Muscle layer of colon (tissue), 2 donors: ENCODE measurements around the gene NRIP1.
A peak's percentile ranks its signal among the peaks of the same experiment; 100 is the strongest.

Experiments used
- H3K27ac ChIP-seq: one replicate; pipeline ENCODE4 v1.7.0; 2013; ENCODE audit warnings: low read depth, mild to moderate bottlenecking, low read length, moderate library complexity
- H3K27me3 ChIP-seq, 2 donors: one replicate each; pipeline ENCODE4 v1.7.0; 2013; ENCODE audit warnings: low read length in 2 of 2, mild to moderate bottlenecking in 2 of 2; ENCODE audit not compliant: insufficient read depth in 2 of 2, control insufficient read depth in 1 of 2
- H3K36me3 ChIP-seq: one replicate; pipeline ENCODE4 v1.7.0; 2013; ENCODE audit warnings: mild to moderate bottlenecking, low read length; ENCODE audit not compliant: insufficient read depth
- H3K4me1 ChIP-seq: one replicate; pipeline ENCODE4 v1.7.0; 2013; ENCODE audit warnings: mild to moderate bottlenecking, low read length; ENCODE audit not compliant: insufficient read depth
- H3K4me3 ChIP-seq, 2 donors: one replicate each; pipeline ENCODE4 v1.7.0; 2013; ENCODE audit warnings: low read length in 2 of 2, low read depth in 1 of 2, mild to moderate bottlenecking in 1 of 2, moderate library complexity in 1 of 2
- H3K9ac ChIP-seq: one replicate; pipeline ENCODE4 v1.7.0; 2013; ENCODE audit warnings: low read length
- H3K9me3 ChIP-seq: one replicate; pipeline ENCODE4 v1.7.0; 2013; ENCODE audit warnings: mild to moderate bottlenecking, low read length
- donor health status: abdominal sarcoma.
- donor health status: Adenocarcinoma of cecum.

The NRIP1 gene

DNA sequence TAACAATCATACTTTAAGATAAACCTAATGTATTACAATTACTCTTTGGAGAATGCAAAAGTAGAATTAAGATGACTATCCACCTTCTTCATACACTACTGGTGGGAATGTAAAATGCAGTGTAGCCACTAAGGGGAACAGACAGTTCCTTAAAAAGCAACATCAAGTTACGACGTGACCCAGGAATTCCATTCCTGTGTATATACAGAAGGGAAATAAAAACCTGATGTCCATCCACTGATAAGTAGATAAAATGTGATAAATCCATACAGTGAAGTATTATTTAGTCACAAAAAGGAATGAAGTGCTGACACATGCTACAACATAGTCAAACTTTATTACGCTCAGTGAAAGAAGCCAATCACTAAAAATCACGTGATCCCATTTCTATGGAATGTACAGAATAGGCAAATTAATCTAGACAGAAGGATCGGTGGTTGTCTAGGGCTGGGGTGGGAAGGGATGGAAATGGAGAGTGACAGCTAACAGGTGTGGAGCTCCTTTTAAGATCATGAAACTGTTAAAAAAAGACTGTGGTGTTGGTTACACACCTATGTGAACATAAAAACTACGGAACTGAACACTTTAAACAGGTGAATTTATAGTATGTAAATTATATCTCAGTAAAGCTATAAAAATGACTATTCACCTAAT lies 42.1 kb downstream of the NRIP1 start:
- H3K9ac ChIP-seq, result no peak overlapping the region
- no peaks in the 10 kb centered on the region for H3K9me3 ChIP-seq
- no peaks in the 10 kb centered on the region for H3K27me3 ChIP-seq
- peaks cover 20% of the 10 kb centered on the region for H3K4me1 ChIP-seq
- H3K27ac ChIP-seq, result no peak overlapping the region
- H3K4me3 ChIP-seq, result no peak overlapping the region
- no peaks in the 10 kb centered on the region for H3K36me3 ChIP-seq

DNA sequence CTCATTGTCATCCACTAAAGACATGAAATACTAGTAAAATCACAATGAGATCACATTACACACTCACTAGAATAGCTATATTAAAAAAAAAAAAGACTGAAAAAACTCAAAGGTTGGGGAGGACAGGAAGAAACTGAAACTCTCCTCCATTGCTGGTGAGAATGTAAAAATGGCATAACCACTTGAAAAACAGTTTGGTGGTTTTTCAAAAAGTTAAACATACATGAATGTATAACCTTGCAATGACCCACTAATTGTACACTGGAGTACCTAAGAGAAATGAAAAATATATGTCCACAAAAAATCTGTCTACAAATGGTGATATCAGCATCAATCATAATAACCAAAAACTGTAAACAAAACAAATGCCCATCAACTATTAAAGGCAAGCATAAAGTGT lies 44.0 kb downstream of the NRIP1 start:
- Histone ChIP-seq H3K27ac (no peak overlapping the region), H3K9ac (no peak overlapping the region), H3K4me1 (peaks cover 13% of the 10 kb centered on the region), H3K4me3 (no peak overlapping the region), H3K36me3 (no peaks in the 10 kb centered on the region), H3K9me3 (no peaks in the 10 kb centered on the region), H3K27me3 (no peaks in the 10 kb centered on the region)

DNA sequence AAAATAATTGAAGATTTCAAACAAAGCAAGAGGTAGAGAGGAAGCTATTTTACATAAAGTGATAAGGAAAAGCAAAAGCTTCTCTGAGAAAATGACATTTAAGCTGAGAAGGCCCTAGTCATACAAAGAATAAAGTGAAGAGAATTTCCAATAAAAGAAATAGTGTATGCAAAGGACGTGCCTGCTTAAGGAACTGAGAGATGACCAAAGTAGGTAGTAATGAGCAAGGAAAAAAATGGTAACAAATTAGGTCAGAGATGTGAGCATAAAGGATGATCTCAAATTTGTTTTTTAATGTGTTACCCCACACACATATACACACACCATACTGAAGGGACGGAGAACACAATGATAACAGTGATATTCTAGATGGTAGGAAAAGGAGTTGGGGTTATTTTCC lies 46.4 kb downstream of the NRIP1 start:
- Histone ChIP-seq H3K4me1 (peaks cover 9% of the 10 kb centered on the region), H3K27me3 (no peaks in the 10 kb centered on the region), H3K27ac (no peak overlapping the region), H3K9me3 (no peaks in the 10 kb centered on the region), H3K9ac (no peak overlapping the region), H3K4me3 (no peak overlapping the region), H3K36me3 (no peaks in the 10 kb centered on the region)

DNA sequence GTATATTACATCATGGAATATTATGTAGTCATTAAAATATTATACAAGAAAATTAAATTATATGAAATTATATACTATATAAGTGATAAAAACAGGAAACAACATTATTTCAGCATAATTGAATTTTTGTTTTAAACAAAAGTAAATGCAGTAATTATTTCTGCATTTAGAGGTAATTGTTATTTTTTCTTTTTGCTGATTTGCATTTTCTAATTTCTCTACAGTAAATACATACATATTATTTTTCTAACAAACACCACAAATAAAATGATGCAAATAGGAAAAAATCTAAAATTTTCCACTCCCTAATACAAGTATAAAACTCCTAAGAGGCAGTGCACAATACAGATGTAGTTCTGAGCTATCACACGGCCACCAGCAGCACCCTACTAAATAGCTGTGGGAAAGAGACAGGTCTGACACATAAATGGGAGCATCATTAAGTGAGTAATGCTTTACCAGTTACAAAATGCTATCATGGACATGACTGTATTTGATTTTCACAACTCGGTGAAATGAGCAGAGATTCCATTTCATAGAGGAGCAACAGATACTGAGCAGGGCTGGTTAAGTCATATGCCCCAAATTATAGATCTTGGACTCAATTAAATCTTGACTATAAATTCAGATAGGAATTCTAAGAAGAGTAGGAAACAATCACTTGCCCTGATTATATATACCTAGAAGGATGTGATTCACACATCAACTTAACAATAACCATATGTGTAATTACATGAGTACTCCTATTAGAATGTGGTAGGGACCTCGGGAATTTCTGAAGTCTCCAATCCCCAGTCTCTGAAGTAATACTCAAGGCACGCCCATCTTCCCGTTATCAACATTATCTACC lies 49.0 kb downstream of the NRIP1 start:
- H3K27me3 ChIP-seq, result no peaks in the 10 kb centered on the region
- no peaks in the 10 kb centered on the region for H3K9me3 ChIP-seq
- peaks cover 7% of the 10 kb centered on the region for H3K4me1 ChIP-seq
- no peaks in the 10 kb centered on the region for H3K36me3 ChIP-seq
- no peak overlapping the region for H3K9ac ChIP-seq
- H3K27ac ChIP-seq, result no peak overlapping the region
- H3K4me3 ChIP-seq, result no peak overlapping the region

DNA sequence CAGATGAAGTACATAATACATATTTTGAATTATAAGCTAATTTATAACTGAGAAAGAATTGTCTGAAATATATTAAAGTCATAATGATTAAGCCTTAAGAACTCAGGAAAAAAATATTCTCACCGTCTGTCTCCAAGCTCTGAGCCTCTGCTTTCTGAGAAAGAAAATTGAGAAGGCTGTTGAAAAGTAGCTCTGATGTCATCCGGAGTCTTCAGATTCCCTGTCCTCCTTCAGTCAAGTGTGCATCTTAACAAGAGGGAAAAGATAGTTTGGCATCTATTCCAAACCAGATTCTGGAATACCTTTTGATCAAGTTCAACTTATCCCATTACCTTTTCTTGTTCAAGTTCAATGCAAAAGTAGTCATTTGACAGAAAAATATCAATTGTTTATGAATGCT lies 50.6 kb downstream of the NRIP1 start:
- no peaks in the 10 kb centered on the region for H3K27me3 ChIP-seq
- H3K36me3 ChIP-seq, result no peaks in the 10 kb centered on the region
- no peaks in the 10 kb centered on the region for H3K9me3 ChIP-seq
- peaks cover 7% of the 10 kb centered on the region for H3K4me1 ChIP-seq
- no peak overlapping the region for H3K9ac ChIP-seq
- H3K27ac ChIP-seq, result no peak overlapping the region
- no peak overlapping the region for H3K4me3 ChIP-seq

DNA sequence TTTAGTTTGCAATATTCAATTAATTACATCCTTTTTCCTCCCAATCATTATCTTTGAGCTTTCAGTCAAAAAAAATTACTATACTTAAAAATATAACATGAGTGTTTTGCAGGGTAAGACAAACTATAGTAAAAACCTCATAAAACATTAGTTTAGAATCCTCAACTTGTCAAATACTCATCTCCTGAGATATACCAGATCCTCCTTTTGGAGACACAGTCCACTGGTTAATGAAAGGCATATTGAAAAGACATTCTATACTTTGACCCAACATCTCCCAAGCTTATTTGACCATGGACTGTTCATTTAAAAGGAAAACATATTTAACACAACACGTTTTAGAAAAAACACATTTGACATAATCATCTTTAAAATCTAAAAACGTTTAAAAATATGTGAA lies 52.8 kb downstream of the NRIP1 start:
- no peaks in the 10 kb centered on the region for H3K9me3 ChIP-seq
- H3K4me1 ChIP-seq, result no peaks in the 10 kb centered on the region
- no peak overlapping the region for H3K4me3 ChIP-seq
- no peaks in the 10 kb centered on the region for H3K36me3 ChIP-seq
- H3K27me3 ChIP-seq, result no peaks in the 10 kb centered on the region
- no peak overlapping the region for H3K27ac ChIP-seq
- no peak overlapping the region for H3K9ac ChIP-seq

DNA sequence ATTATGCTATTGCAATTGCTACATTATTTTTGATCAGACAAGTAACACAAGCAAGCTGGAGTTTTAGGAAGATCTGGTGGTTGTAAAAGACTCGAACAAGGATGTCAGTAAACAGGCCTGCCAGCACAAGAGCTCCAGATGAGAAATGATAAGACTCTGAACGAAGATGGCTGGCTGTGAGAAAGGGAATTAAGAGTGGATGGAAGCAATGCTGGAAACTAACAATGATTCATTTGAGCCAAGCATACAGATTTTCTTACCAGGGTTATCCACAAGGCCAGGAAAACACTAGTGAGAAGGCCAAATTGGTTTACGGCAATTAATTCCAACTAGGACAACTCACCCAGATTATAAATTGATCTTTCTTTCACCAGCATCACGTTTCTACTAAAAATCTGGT lies 54.2 kb downstream of the NRIP1 start:
- no peaks in the 10 kb centered on the region for H3K27me3 ChIP-seq
- no peak overlapping the region for H3K4me3 ChIP-seq
- H3K36me3 ChIP-seq, result no peaks in the 10 kb centered on the region
- no peak overlapping the region for H3K27ac ChIP-seq
- H3K9ac ChIP-seq, result no peak overlapping the region
- H3K9me3 ChIP-seq, result no peaks in the 10 kb centered on the region
- H3K4me1 ChIP-seq, result peaks cover 1% of the 10 kb centered on the region

DNA sequence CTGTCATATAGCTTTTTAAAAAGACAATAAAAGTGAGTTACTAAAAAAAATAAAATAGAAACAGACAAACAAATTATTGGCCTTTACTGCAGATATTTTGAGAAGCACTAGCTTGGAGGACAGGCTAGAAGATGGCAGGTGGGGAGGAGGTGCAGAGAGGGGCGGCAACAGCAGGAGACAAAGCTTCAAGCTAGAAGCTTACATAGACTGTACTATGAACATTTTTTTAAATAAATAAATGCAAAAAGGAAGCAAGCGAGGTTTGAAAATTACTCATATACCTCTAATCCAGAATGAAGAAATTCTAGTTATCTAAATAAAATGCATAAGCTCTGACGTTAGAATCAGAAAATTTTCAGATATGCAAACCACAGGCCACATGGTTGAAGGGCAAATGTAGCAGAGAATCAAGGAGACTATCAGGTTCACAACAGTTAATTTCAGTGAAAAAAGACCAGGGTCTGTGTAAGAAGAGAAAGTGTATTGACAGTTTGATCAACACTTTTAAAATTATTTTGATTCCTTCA lies 54.9 kb downstream of the NRIP1 start:
- peaks cover 9% of the 10 kb centered on the region for H3K4me1 ChIP-seq
- H3K27me3 ChIP-seq, result no peaks in the 10 kb centered on the region
- no peaks in the 10 kb centered on the region for H3K36me3 ChIP-seq
- H3K27ac ChIP-seq, result no peak overlapping the region
- no peaks in the 10 kb centered on the region for H3K9me3 ChIP-seq
- H3K9ac ChIP-seq, result no peak overlapping the region
- no peak overlapping the region for H3K4me3 ChIP-seq

DNA sequence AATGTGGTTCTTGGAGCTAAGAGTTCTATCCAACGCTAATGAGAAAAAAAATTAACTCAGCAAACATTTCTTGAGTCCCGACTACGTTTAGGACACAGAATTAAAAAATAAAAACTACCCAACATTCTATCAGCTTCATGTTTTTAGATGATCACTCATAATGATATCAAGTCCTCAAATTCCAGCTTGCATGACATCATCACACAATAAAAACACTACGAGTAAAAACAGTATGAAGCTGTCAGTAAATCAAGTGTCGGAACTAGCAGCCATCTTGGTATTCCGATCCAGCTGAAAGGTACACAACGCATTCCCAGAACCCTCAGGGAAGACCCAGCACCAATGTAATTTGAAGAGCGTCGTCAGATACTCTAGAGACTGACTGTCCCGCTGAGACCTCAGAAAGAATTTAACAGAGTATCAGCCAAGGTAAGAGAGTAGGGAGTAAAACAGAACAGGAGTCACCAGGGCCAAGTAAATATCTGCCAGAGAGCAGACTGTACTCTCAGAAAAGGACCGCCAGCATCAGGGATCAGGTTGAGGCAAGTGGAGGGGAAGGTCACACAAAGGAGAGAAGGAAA lies 57.0 kb downstream of the NRIP1 start:
- H3K4me3 ChIP-seq, result no peak overlapping the region
- no peak overlapping the region for H3K27ac ChIP-seq
- no peaks in the 10 kb centered on the region for H3K36me3 ChIP-seq
- no peaks in the 10 kb centered on the region for H3K27me3 ChIP-seq
- H3K9me3 ChIP-seq, result no peaks in the 10 kb centered on the region
- peaks cover 12% of the 10 kb centered on the region for H3K4me1 ChIP-seq
- H3K9ac ChIP-seq, result no peak overlapping the region

DNA sequence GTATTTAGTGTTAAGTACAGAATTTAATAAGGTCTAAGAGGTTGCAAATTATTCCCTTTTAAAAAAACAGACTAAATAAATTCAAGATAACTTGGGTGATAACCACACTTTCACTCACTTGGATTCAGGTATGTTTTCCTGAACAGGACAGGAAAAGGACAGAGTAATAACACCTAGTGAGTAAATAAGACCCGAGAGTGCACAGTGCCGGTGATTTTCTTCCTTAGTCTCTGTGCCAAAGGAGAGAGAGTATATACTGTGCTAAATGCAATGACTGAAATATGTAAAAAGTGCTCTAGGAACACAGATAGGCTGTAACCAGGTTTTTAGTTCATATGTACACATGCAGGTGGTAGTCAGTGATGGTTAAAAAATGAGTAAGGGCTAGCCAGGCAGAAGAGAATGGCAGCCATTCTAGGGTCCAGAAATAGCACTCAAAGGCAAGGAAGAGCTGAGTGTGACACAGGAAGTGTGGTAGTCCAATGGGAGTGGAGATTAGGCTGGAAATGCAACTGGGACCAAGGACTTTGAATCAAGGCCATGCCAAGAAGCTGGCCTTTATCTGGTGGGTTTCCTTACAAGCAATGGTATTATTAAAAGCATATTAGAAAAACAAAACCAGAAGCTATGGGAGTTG lies 58.1 kb downstream of the NRIP1 start:
- no peaks in the 10 kb centered on the region for H3K27me3 ChIP-seq
- no peak overlapping the region for H3K9ac ChIP-seq
- no peak overlapping the region for H3K27ac ChIP-seq
- H3K4me3 ChIP-seq, result no peak overlapping the region
- H3K4me1 ChIP-seq, result peaks cover 12% of the 10 kb centered on the region
- no peaks in the 10 kb centered on the region for H3K36me3 ChIP-seq
- H3K9me3 ChIP-seq, result no peaks in the 10 kb centered on the region

DNA sequence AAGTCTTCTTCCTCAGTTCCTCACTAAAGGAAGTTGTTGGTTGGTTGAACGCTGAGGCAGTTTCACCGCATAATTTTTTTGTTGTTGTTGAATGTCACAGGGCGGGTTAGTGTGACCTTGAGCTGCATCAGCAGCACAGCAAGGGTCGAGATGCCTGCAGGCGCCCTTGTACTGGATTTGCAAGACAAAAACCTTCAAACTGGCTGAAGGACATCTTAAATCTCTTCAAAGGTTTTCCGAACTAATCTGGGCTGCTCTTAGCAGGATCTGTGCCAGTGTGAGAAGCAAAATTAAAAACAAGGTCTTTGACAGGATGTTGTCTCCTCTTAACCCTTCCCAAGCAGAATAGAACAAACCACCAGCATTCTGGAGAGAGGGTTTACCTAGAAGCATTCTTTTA lies 59.4 kb downstream of the NRIP1 start:
- Histone ChIP-seq H3K9me3 (no peaks in the 10 kb centered on the region), H3K36me3 (no peaks in the 10 kb centered on the region), H3K27me3 (no peaks in the 10 kb centered on the region), H3K4me3 (peak overlapping the region; percentile 17 to 34), H3K9ac (no peak overlapping the region), H3K27ac (no peak overlapping the region), H3K4me1 (peaks cover 20% of the 10 kb centered on the region)
